ENCODE measurements around the gene SF3B6. TPM values are rescaled to one million over a fixed set of nuclear protein-coding genes. Genes with fewer than 3 reads are reported as not detected.

Gene SF3B6
- total RNA-seq, 1 experiment from 2014 or later: 184 TPM

DNA sequence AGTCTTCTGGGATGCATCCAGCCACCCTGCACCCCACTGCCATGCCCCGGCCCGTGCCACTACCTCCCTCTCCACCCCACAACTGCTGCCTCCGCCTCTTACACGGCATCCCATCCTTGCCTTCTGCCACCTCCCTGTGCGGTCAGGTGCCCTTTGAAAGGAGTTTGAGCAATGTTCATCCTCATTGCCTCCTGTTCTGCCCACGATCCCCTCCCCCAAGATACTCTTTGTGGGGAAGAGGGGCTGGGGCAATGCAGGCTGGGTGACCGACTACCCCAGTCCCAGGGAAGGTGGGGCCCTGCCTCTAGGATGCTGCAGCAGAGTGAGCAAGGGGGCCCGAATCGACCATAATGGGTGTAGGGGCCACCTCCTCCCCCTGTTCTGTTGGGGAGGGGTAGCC, 57.9 kb downstream of the SF3B6 start:
- no peaks in the 10 kb centered on the region for H3K9me3 ChIP-seq
- H3K27me3 ChIP-seq (replicated peaks; ENCODE audit: control insufficient read depth, insufficient read depth, low read length): no peaks in the 10 kb centered on the region
- CTCF ChIA-PET: no interaction called here
- intact Hi-C loops (cut with micrococcal nuclease; ENCODE audit: unreplicated experiment): no loop called here
- no peaks in the 10 kb centered on the region for H3K27me3 Mint-ChIP-seq (ENCODE audit: insufficient read depth, unreplicated experiment)
- TF ChIP-seq, protein P1, sequence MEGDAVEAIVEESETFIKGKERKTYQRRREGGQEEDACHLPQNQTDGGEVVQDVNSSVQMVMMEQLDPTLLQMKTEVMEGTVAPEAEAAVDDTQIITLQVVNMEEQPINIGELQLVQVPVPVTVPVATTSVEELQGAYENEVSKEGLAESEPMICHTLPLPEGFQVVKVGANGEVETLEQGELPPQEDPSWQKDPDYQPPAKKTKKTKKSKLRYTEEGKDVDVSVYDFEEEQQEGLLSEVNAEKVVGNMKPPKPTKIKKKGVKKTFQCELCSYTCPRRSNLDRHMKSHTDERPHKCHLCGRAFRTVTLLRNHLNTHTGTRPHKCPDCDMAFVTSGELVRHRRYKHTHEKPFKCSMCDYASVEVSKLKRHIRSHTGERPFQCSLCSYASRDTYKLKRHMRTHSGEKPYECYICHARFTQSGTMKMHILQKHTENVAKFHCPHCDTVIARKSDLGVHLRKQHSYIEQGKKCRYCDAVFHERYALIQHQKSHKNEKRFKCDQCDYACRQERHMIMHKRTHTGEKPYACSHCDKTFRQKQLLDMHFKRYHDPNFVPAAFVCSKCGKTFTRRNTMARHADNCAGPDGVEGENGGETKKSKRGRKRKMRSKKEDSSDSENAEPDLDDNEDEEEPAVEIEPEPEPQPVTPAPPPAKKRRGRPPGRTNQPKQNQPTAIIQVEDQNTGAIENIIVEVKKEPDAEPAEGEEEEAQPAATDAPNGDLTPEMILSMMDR (IDR thresholded peaks at IDR 0.05; ENCODE audit: insufficient read depth in 1 of 2, low read depth in 1 of 2, low read length in 1 of 2, severe bottlenecking in 1 of 2, unreplicated experiment in 1 of 2): no peak
- no peak for DNase-seq
- H3K36me3 ChIP-seq (ENCODE audit: control insufficient read depth, insufficient read depth, low read length): peaks cover 2% of the 10 kb centered on the region; the same call in 1 of the 2 replicates
- no TSS peak for BruUV-seq (replicated peaks)
- no peaks in the 10 kb centered on the region for H3K9me3 Mint-ChIP-seq (ENCODE audit: unreplicated experiment)
- H3K4me1 ChIP-seq: peaks cover 22% of the 10 kb centered on the region
- no peak overlapping the region for H3K4me3 ChIP-seq (ENCODE audit: low read depth, low read length)
- no peak overlapping the region for H3K4me3 Mint-ChIP-seq (ENCODE audit: unreplicated experiment)
- no peak overlapping the region for H3K27ac Mint-ChIP-seq (ENCODE audit: unreplicated experiment)
- POLR2A ChIA-PET: no interaction called here
- H3K36me3 Mint-ChIP-seq (ENCODE audit: insufficient read depth, unreplicated experiment): peaks cover 7% of the 10 kb centered on the region
- H3K4me1 Mint-ChIP-seq (ENCODE audit: low read depth, unreplicated experiment): peaks cover 16% of the 10 kb centered on the region

DNA sequence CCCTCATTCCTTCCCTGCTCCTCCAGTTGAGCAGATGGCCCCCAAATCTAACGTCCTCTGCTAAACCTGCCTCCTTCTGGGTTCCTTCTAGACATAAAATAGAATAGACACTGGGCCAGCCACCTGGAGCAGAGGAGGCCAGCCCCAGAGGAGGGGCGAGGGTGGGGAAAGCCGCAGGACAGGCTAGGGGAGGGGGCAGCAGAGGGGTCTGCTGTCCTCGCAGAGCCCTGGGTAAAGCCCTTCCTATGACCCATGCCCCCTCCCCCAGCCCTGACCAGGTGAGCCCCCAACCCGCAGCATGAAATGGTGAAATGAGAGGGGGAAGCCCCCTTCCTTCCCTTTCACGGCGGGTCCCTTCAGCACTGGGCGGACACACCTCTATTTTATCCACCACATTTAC, 58.4 kb downstream of the SF3B6 start:
- no peak overlapping the region for H3K4me3 Mint-ChIP-seq (ENCODE audit: unreplicated experiment)
- intact Hi-C loops (cut with micrococcal nuclease; ENCODE audit: unreplicated experiment): no loop called here
- BruUV-seq (replicated peaks): no TSS peak
- H3K4me1 ChIP-seq: peaks cover 22% of the 10 kb centered on the region
- peaks cover 7% of the 10 kb centered on the region for H3K36me3 Mint-ChIP-seq (ENCODE audit: insufficient read depth, unreplicated experiment)
- no peak for DNase-seq
- TF ChIP-seq, protein P1 (IDR thresholded peaks at IDR 0.05; ENCODE audit: insufficient read depth in 1 of 2, low read depth in 1 of 2, low read length in 1 of 2, severe bottlenecking in 1 of 2, unreplicated experiment in 1 of 2): no peak
- H3K36me3 ChIP-seq (ENCODE audit: control insufficient read depth, insufficient read depth, low read length): no peaks in the 10 kb centered on the region
- H3K27me3 Mint-ChIP-seq (ENCODE audit: insufficient read depth, unreplicated experiment): no peaks in the 10 kb centered on the region
- POLR2A ChIA-PET: no interaction called here
- no peaks in the 10 kb centered on the region for H3K9me3 Mint-ChIP-seq (ENCODE audit: unreplicated experiment)
- no peak overlapping the region for H3K4me3 ChIP-seq (ENCODE audit: low read depth, low read length)
- CTCF ChIA-PET: no interaction called here
- peaks cover 18% of the 10 kb centered on the region for H3K4me1 Mint-ChIP-seq (ENCODE audit: low read depth, unreplicated experiment)
- H3K9me3 ChIP-seq: no peaks in the 10 kb centered on the region
- H3K27ac Mint-ChIP-seq (ENCODE audit: unreplicated experiment): no peak overlapping the region
- no peaks in the 10 kb centered on the region for H3K27me3 ChIP-seq (replicated peaks; ENCODE audit: control insufficient read depth, insufficient read depth, low read length)

Other genes with a start within 250 kb of the SF3B6 start
- 28.9 and 32.1 TPM in 2 replicates for gene ATAD2B, start 149.2 kb downstream of the SF3B6 start, total RNA-seq (2022)
- 21.6 and 22.0 TPM in 2 replicates for gene UBXN2A, start 135.9 kb downstream of the SF3B6 start, total RNA-seq (2022)
- gene MFSD2B, start 66.2 kb downstream of the SF3B6 start, total RNA-seq (2022): 0.44 and 0.48 TPM in 2 replicates
- 10.4 and 13.0 TPM in 2 replicates for gene WDCP, start 28.9 kb downstream of the SF3B6 start, total RNA-seq (2022)
- gene FKBP1B, start 26.6 kb downstream of the SF3B6 start, total RNA-seq (2022): 3.2 and 3.7 TPM in 2 replicates
- gene TP53I3, start 8.5 kb upstream of the SF3B6 start, total RNA-seq (2022): 24.8 and 28.1 TPM in 2 replicates
- 1.3 and 1.4 TPM in 2 replicates for gene PFN4, start 47.0 kb upstream of the SF3B6 start, total RNA-seq (2022)
- gene FAM228B, start 47.1 kb upstream of the SF3B6 start, total RNA-seq (2022): 6.7 and 7.9 TPM in 2 replicates
- not detected in 2 replicates for gene FAM228A, start 98.7 kb upstream of the SF3B6 start, total RNA-seq (2022)